ENCODE data around the gene SLC25A43.
"Not testable (repeated sequence)": the region's sequence is repeated elsewhere in the genome, so short reads cannot be mapped to it uniquely, and the experiment has no call there.

The SLC25A43 gene

GRCh38 chrX:119482481-119483480 is 83.6 kb downstream of the SLC25A43 start:
- no peaks in the 10 kb centered on the region for H3K9me3 ChIP-seq
- no peaks in the 10 kb centered on the region for H3K36me3 ChIP-seq (replicated peaks)
- H3K4me3 ChIP-seq, result peak overlapping the region; percentile 13
- peak; percentile 77 to 88 for DNase-seq (ENCODE audit: low spot score in 2 of 2)
- H3K27me3 ChIP-seq (ENCODE audit: low read depth), result no peaks in the 10 kb centered on the region
- H3K4me1 ChIP-seq, result peaks cover 27% of the 10 kb centered on the region
- in situ Hi-C loops (cut with MboI; ENCODE audit: low sequenced_read_pairs), result no loop called here

GRCh38 chrX:119486745-119487144 is 87.6 kb downstream of the SLC25A43 start:
- Histone ChIP-seq H3K36me3 (replicated peaks) (no peaks in the 10 kb centered on the region), H3K9me3 (no peaks in the 10 kb centered on the region), H3K4me3 (no peak overlapping the region), H3K4me1 (peaks cover 13% of the 10 kb centered on the region), H3K27me3 (ENCODE audit: low read depth) (no peaks in the 10 kb centered on the region)
- DNase-seq (ENCODE audit: low spot score in 2 of 2), result no peak
- in situ Hi-C loops (cut with MboI; ENCODE audit: low sequenced_read_pairs), result no loop called here

GRCh38 chrX:119487766-119488165 is 88.6 kb downstream of the SLC25A43 start:
- H3K4me1 ChIP-seq; DNase-seq (ENCODE audit: low spot score in 2 of 2); H3K27me3 ChIP-seq (ENCODE audit: low read depth); in situ Hi-C loops (cut with MboI; ENCODE audit: low sequenced_read_pairs); H3K36me3 ChIP-seq (replicated peaks); H3K9me3 ChIP-seq; H3K4me3 ChIP-seq: not testable (repeated sequence)

DNA sequence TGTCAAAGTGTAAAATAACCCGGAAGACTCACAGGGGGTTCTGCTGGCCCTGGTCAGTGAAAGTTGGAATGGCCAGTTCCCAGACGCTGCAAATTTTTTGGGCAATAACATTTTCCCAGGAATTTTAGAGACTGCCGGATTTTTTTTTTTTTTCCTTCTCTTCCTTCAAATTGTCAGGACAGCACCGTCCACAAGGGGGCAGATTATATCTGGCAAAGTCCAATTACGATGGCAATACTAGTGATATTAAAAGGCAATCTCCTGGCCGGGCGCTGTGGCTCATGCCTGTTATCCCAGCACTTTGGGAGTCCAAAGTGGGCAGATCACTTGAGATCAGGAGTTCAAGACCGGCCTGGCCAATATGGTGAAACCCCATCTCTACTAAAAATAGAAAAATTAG is 89.6 kb downstream of the SLC25A43 start:
- Histone ChIP-seq H3K9me3 (no peaks in the 10 kb centered on the region), H3K4me1 (peaks cover 6% of the 10 kb centered on the region), H3K36me3 (replicated peaks) (no peaks in the 10 kb centered on the region), H3K27me3 (ENCODE audit: low read depth) (no peaks in the 10 kb centered on the region), H3K4me3 (no peak overlapping the region)
- DNase-seq (ENCODE audit: low spot score in 2 of 2), result peak; percentile 54 to 86
- in situ Hi-C loops (cut with MboI; ENCODE audit: low sequenced_read_pairs), result no loop called here

DNA sequence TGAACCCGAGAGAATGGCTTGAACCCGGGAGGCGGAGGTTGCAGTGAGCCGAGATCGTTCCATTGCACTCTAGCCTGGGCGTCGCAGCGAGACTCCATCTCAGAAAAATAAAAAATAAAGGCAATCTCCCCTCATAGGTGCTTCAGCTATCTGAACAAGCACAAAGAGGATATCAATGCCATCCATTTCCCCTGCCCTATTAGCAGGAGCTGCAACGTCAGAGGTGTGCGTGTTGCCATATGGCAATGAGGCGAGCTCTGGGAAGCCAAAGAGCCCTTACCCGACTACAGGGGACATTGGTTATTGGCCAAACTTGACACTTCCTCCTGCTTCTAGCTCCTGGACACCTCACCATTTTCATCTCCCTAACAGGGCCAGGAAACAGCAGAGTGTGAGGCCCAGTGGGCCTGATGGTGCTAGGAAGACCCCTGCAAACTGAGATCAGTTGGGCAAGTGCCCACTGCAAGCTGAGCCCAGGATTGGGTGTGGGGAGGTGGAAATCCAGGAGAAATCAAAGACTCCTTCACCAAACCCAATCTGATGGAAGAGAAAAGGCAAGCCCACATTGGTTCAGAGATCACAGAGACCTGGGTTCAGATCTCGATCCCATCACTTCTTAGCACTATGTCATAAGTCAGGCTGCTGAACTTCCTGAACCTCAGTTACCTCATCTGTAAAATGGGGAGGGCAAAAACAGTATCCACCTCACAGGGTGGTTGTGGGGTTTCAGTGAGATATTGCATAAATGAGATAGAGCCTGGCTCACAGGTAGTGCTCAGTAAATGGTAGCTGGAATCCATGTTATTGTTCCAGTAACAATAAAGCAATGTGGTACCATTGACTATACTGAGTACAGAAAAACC is 90.3 kb downstream of the SLC25A43 start:
- Histone ChIP-seq H3K4me1 (peaks cover 9% of the 10 kb centered on the region), H3K36me3 (replicated peaks) (no peaks in the 10 kb centered on the region), H3K4me3 (no peak overlapping the region), H3K27me3 (ENCODE audit: low read depth) (no peaks in the 10 kb centered on the region), H3K9me3 (no peaks in the 10 kb centered on the region)
- in situ Hi-C loops (cut with MboI; ENCODE audit: low sequenced_read_pairs), result no loop called here
- no peak for DNase-seq (ENCODE audit: low spot score in 2 of 2)

DNA sequence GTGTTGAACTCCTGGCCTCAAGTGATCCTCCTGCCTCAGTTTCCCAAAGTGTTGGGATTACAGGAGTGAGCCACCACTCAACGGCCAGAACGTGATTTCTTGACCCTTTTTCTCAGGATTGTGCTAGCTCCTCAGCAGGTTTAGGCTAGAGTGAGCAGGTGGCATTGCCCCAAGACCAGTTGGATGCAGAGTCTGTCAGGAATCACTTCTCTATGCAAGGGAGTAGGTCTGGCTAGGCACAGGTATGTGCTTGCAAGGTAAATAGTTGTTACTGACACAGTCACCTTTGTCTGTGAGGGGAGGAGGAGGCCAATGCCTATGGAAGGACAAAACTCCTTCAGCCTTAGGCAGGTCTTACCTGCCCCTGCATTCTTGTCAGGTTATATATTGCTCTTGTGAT is 93.3 kb downstream of the SLC25A43 start:
- Histone ChIP-seq H3K27me3 (ENCODE audit: low read depth) (no peaks in the 10 kb centered on the region), H3K36me3 (replicated peaks) (no peaks in the 10 kb centered on the region), H3K4me1 (peaks cover 17% of the 10 kb centered on the region), H3K9me3 (no peaks in the 10 kb centered on the region), H3K4me3 (no peak overlapping the region)
- in situ Hi-C loops (cut with MboI; ENCODE audit: low sequenced_read_pairs), result no loop called here
- no peak for DNase-seq (ENCODE audit: low spot score in 2 of 2)

DNA sequence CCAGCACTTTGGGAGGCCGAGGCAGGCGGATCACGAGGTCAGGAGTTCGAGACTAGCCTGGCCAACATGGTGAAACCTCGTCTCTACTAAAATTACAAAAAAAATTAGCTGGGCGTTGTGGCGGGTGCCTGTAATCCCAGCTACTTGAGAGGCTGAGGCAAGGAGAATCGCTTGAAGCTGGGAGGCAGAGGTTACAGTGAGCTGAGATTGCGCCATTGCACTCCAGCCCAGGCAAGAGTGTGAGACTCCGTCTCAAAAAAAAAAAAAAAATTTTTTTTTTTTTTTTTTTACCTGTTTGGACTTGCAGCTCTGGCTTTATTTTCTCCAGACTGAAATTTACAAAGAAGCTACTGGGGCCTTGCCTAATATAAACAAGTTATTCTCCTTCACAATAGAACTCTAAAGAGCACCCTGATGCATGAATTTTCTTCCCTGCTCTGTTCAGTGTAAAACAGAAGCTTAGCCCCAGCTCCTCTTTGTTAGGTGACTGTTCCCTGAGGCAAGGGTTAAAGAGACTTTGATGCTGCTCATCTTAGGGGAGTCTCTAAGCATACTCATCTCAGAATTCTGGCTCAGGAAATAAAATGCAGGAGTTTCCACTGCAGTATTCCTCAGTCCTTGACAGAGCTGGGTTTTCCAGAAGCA is 94.8 kb downstream of the SLC25A43 start:
- H3K9me3 ChIP-seq; in situ Hi-C loops (cut with MboI; ENCODE audit: low sequenced_read_pairs); H3K4me3 ChIP-seq; H3K27me3 ChIP-seq (ENCODE audit: low read depth); H3K36me3 ChIP-seq (replicated peaks): not testable (repeated sequence)
- peaks cover 17% of the 10 kb centered on the region for H3K4me1 ChIP-seq
- peak; percentile 65 to 90 for DNase-seq (ENCODE audit: low spot score in 2 of 2)

- no peak overlapping the region for H3K4me3 ChIP-seq
- no peaks in the 10 kb centered on the region for H3K27me3 ChIP-seq (ENCODE audit: low read depth)
- H3K36me3 ChIP-seq (replicated peaks), result no peaks in the 10 kb centered on the region
- H3K4me1 ChIP-seq, result peaks cover 17% of the 10 kb centered on the region
- H3K9me3 ChIP-seq, result no peaks in the 10 kb centered on the region
- in situ Hi-C loops (cut with MboI; ENCODE audit: low sequenced_read_pairs), result no loop called here
- no peak for DNase-seq (ENCODE audit: low spot score in 2 of 2)
Measured at GRCh38 chrX:119495734-119496726, 96.9 kb downstream of the SLC25A43 start.

DNA sequence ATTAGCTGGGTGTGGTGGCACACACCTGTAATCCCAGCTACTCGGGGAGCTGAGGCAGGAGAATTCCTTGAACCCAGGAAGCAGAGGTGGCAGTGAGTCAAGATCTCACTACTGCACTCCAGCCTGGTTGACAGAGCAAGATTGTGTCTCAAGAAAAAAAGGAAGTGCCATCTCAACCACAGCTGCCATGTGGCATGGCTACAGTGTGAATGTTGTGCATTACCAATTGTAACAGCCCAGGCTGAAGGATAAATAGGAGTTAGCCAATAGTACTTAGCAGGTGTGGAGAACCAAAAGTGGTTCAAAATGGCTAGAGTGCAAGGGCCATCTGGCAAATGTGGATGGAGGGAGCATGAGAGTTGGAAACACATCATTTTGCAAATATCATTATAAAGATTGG is 98.0 kb downstream of the SLC25A43 start:
- Histone ChIP-seq H3K27me3 (ENCODE audit: low read depth) (no peaks in the 10 kb centered on the region), H3K4me3 (no peak overlapping the region), H3K4me1 (peaks cover 17% of the 10 kb centered on the region), H3K36me3 (replicated peaks) (no peaks in the 10 kb centered on the region), H3K9me3 (no peaks in the 10 kb centered on the region)
- no peak for DNase-seq (ENCODE audit: low spot score in 2 of 2)
- in situ Hi-C loops (cut with MboI; ENCODE audit: low sequenced_read_pairs), result no loop called here

DNA sequence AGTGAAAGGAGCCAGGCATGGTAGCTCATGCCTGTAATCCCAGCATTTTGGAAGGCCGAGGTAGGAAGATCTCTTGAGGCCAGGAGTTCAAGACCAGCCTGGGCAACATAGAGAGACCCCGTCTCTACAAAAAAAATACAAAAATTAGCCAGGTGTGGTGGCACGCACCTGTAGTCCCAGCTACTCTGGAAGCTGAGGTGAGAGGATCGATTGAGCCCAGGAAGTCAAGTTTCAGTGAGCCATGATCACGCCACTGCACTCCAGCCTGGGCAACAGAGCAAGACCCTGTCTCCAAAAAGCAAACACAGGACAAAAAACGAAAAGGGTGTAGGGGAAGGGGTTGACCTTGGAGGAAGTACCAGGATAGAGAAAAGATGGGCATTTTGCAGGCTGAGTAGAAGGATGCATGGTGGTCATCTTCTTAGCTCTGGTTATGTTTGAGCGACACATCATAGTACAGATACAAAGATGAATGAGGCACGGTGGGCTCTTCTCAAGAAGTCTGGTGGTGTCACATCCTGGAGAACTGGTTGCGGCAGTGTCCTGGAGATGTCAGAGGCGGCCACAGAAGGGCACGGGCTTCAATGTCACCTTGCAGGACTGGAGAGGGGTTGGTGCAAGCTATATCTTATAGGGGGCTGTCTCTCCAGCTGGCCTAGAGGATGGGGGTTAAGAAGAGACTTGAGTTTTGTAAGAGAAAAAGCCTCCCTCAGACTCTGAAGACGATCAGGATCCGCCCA is 101.1 kb downstream of the SLC25A43 start:
- in situ Hi-C loops (cut with MboI; ENCODE audit: low sequenced_read_pairs), result loop anchor here (25.0 kb wide), 3 partner anchors 237 to 737 kb away; no protein-coding TSS in a partner anchor
- no peaks in the 10 kb centered on the region; the same call in 1 of the 2 replicates for H3K4me1 ChIP-seq

GRCh38 chrX:119501511-119502148 is 102.5 kb downstream of the SLC25A43 start:
- no peaks in the 10 kb centered on the region for H3K27me3 ChIP-seq (ENCODE audit: low read depth)
- H3K36me3 ChIP-seq (replicated peaks), result no peaks in the 10 kb centered on the region
- no peaks in the 10 kb centered on the region for H3K4me1 ChIP-seq
- no peak overlapping the region for H3K4me3 ChIP-seq
- in situ Hi-C loops (cut with MboI; ENCODE audit: low sequenced_read_pairs), result loop anchor here (25.0 kb wide), 3 partner anchors 236 to 736 kb away; no protein-coding TSS in a partner anchor
- no peak for DNase-seq (ENCODE audit: low spot score in 2 of 2)
- no peaks in the 10 kb centered on the region for H3K9me3 ChIP-seq

More for the DNA sequence above, 101.1 kb downstream of the SLC25A43 start:
- no peaks in the 10 kb centered on the region for H3K9me3 ChIP-seq
- H3K4me3 ChIP-seq, result no peak overlapping the region
- no peaks in the 10 kb centered on the region for H3K36me3 ChIP-seq (replicated peaks)
- no peak for DNase-seq (ENCODE audit: low spot score in 2 of 2)
- H3K27me3 ChIP-seq (ENCODE audit: low read depth), result no peaks in the 10 kb centered on the region
